SK-N-SH (cell line): Measurements from ENCODE around the gene TLR4.

Experiments
- CTCF ChIP-seq: fragments of 200-600 bp; sonication (generic); IDR thresholded peaks from 2 replicates; pipeline ENCODE4 v1.6.1; 2017; ENCODE audit warnings: antibody characterized with exemption, mild to moderate bottlenecking, moderate library complexity
- EZH2phosphoT487 ChIP-seq: fragments of 200-600 bp; sonication (generic); IDR thresholded peaks from 2 replicates; pipeline ENCODE4 v1.6.1; 2017; ENCODE audit warnings: low read depth, mixed run types, mild to moderate bottlenecking, antibody characterized with exemption, moderate library complexity, borderline replicate concordance
- FOXM1 ChIP-seq: IDR thresholded peaks from 2 replicates; pipeline ENCODE4 v1.4.0; 2012; ENCODE audit warnings: low read depth, mild to moderate bottlenecking
- GABPA ChIP-seq: IDR thresholded peaks from 2 replicates; pipeline ENCODE4 v1.4.0; 2012; ENCODE audit warnings: low read depth, mild to moderate bottlenecking
- GATA2 ChIP-seq: sonication (generic); formaldehyde crosslinking; IDR thresholded peaks from 2 replicates; pipeline ENCODE4 v1.5.0; 2020; ENCODE audit warnings: mild to moderate bottlenecking, missing genetic modification reagents
- MAX ChIP-seq: IDR thresholded peaks from 2 replicates; pipeline ENCODE4 v1.4.0; 2012; ENCODE audit warnings: low read depth
- NFIC ChIP-seq: IDR thresholded peaks from 2 replicates; pipeline ENCODE4 v1.4.0; 2012; ENCODE audit warnings: borderline replicate concordance
- PBX3 ChIP-seq: IDR thresholded peaks from 2 replicates; pipeline ENCODE4; 2012
- POLR2AphosphoS5 ChIP-seq: IDR thresholded peaks from 2 replicates; pipeline ENCODE4 v1.6.1; 2012; ENCODE audit warnings: low read depth, low read length
- SIN3A ChIP-seq: IDR thresholded peaks from 2 replicates; pipeline ENCODE4 v1.6.1; 2012; ENCODE audit warnings: low read depth, mild to moderate bottlenecking, low read length, moderate library complexity, borderline replicate concordance
- TEAD4 ChIP-seq: IDR thresholded peaks from 2 replicates; pipeline ENCODE4 v1.4.0; 2012; ENCODE audit warnings: mild to moderate bottlenecking, borderline replicate concordance; ENCODE audit not compliant: insufficient read depth
- USF2 ChIP-seq: fragments of 150-350 bp; IDR thresholded peaks from 2 replicates; pipeline ENCODE4 v1.6.1; 2017; ENCODE audit warnings: antibody characterized with exemption, low read length, low read depth, borderline replicate concordance

GRCh38 chr9:117656002-117656401 is 48.2 kb upstream of the TLR4 start:
- TF ChIP-seq NFIC = no peak
- no peak for TF ChIP-seq SIN3A
- no peak for TF ChIP-seq CTCF
- TF ChIP-seq EZH2phosphoT487 = no peak
- TF ChIP-seq PBX3 = no peak
- TF ChIP-seq FOXM1 = no peak
- no peak for TF ChIP-seq USF2
- no peak for TF ChIP-seq MAX
- no peak for TF ChIP-seq GABPA
- no peak for TF ChIP-seq TEAD4
- TF ChIP-seq GATA2 (CRISPR knock-in tag) = no peak
- no peak for TF ChIP-seq POLR2AphosphoS5
